Liver (tissue), 9 donors: ENCODE data around the gene CDH22. TPM values are rescaled to one million over a fixed set of nuclear protein-coding genes. Genes with fewer than 3 reads are reported as not detected.

Source experiments
- DNase-seq: peaks from one replicate; pipeline ENCODE4 v3.0.0-alpha.2; 2017; ENCODE audit warnings: low spot score
- H3K27ac ChIP-seq, 2 donors: one replicate each; pipeline ENCODE4 v1.7.0; 2013; ENCODE audit warnings: inconsistent platforms in 2 of 2, low read length in 2 of 2, control low read depth in 1 of 2, low read depth in 1 of 2, mild to moderate bottlenecking in 1 of 2
- H3K27me3 ChIP-seq, 4 donors: one replicate each; pipeline versions ENCODE4 v1.6.1 to v1.7.0; 2013; ENCODE audit warnings: low read length in 3 of 4, inconsistent platforms in 1 of 4, mild to moderate bottlenecking in 1 of 4, moderate library complexity in 1 of 4; ENCODE audit not compliant: control insufficient read depth in 4 of 4, insufficient read depth in 4 of 4
- H3K36me3 ChIP-seq, 4 donors: one replicate each; pipeline versions ENCODE4 v1.6.1 to v1.7.0; 2013; ENCODE audit warnings: low read length in 3 of 4, mild to moderate bottlenecking in 3 of 4, low read depth in 1 of 4, moderate library complexity in 1 of 4; ENCODE audit not compliant: control insufficient read depth in 4 of 4, insufficient read depth in 3 of 4
- H3K4me1 ChIP-seq, 4 donors: one replicate each; pipeline versions ENCODE4 v1.6.1 to v1.7.0; 2013; ENCODE audit warnings: low read length in 3 of 4, mild to moderate bottlenecking in 3 of 4, moderate library complexity in 1 of 4; ENCODE audit not compliant: control insufficient read depth in 4 of 4, insufficient read depth in 4 of 4
- H3K4me3 ChIP-seq, 3 donors: one replicate each; pipeline versions ENCODE4 v1.6.1 to v1.7.0; 2013; ENCODE audit warnings: low read length in 3 of 3, control low read depth in 1 of 3, low read depth in 1 of 3, mild to moderate bottlenecking in 1 of 3
- H3K9ac ChIP-seq, 2 donors: one replicate each; pipeline ENCODE4 v1.7.0; 2013; ENCODE audit warnings: low read length in 2 of 2, mild to moderate bottlenecking in 2 of 2, moderate library complexity in 2 of 2, control low read depth in 1 of 2, low read depth in 1 of 2
- H3K9me3 ChIP-seq, 4 donors: one replicate each; pipeline versions ENCODE4 v1.6.1 to v1.7.0; 2013; ENCODE audit warnings: low read length in 3 of 4; ENCODE audit not compliant: control insufficient read depth in 4 of 4
- CTCF ChIP-seq: fragments of 150-350 bp; IDR thresholded peaks from 2 replicates; pipeline ENCODE4 v1.5.1; 2017; ENCODE audit warnings: improper control_type of control experiment, low read depth, low read length; ENCODE audit not compliant: missing input control
- EGR1 ChIP-seq, 2 donors: IDR thresholded peaks; 2 replicates each; pipeline ENCODE4 v1.6.1; 2016 to 2018; ENCODE audit warnings: antibody characterized with exemption in 2 of 2, low read depth in 2 of 2
- FOXA1 ChIP-seq: IDR thresholded peaks from 2 replicates; pipeline ENCODE4 v1.6.1; 2016; ENCODE audit warnings: antibody characterized with exemption
- FOXA2 ChIP-seq: IDR thresholded peaks from 2 replicates; pipeline ENCODE4 v1.6.1; 2016; ENCODE audit warnings: antibody characterized with exemption
- GABPA ChIP-seq, 2 donors: IDR thresholded peaks in 1 of 2; conservative IDR thresholded peaks in 1 of 2; 2 replicates each; pipeline ENCODE4 v1.6.1; 2016; ENCODE audit warnings: antibody characterized with exemption in 2 of 2, mild to moderate bottlenecking in 1 of 2, moderate library complexity in 1 of 2
- HNF4A ChIP-seq, 2 donors: conservative IDR thresholded peaks; 2 replicates each; pipeline ENCODE4 v1.6.1; 2016; ENCODE audit warnings: antibody characterized with exemption in 2 of 2, mild to moderate bottlenecking in 2 of 2
- HNF4G ChIP-seq: IDR thresholded peaks from 2 replicates; pipeline ENCODE4 v1.6.1; 2016; ENCODE audit warnings: antibody characterized with exemption
- JUND ChIP-seq, 2 donors: IDR thresholded peaks; 2 replicates each; pipeline ENCODE4 v1.6.1; 2016; ENCODE audit warnings: antibody characterized with exemption in 2 of 2
- NR2F2 ChIP-seq: IDR thresholded peaks from 2 replicates; pipeline ENCODE4 v1.6.1; 2016; ENCODE audit warnings: antibody characterized with exemption
- REST ChIP-seq: IDR thresholded peaks from 2 replicates; pipeline ENCODE4 v1.6.1; 2016; ENCODE audit warnings: antibody characterized with exemption, mild to moderate bottlenecking
- RXRA ChIP-seq, 2 donors: IDR thresholded peaks; 2 replicates each; pipeline ENCODE4 v1.6.1; 2017 to 2018; ENCODE audit warnings: antibody characterized with exemption in 2 of 2, mild to moderate bottlenecking in 1 of 2
- YY1 ChIP-seq: IDR thresholded peaks from 2 replicates; pipeline ENCODE4 v1.6.1; 2016; ENCODE audit warnings: antibody characterized with exemption, mild to moderate bottlenecking
- WGBS: extraction: QIAGEN DNeasy Blood & Tissue Kit; methylation state at CpG from one replicate; pipeline ENCODE4 v1.1.7; 2013; 5-methylcytosine and 5-hydroxymethylcytosine counted together
- polyA plus RNA-seq, 2 donors: library from polyadenylated mRNA; stranded (reverse) in 1 of 2; unstranded in 1 of 2; fragments of 200-250 nt in 1 of 2; fragments of >200 nt in 1 of 2; fragmentation: Nextera tagmentation in 1 of 2; extraction: Ambion mirVana in 1 of 2; gene quantifications; one replicate each; pipeline versions ENCODE4 v1.2.1 to v1.2.3, GENCODE V29; 2013 to 2015
- total RNA-seq, 2 donors: library from RNA; depleted of rRNA; stranded (reverse); fragments of >200 nt; gene quantifications; one replicate each; pipeline ENCODE4 v1.2.3, GENCODE V29; 2014
- TF ChIP-seq, protein P1 (sequence below): IDR thresholded peaks from 2 replicates; pipeline ENCODE4 v1.6.1; 2016; ENCODE audit warnings: antibody characterized with exemption
- TF ChIP-seq, protein P2 (sequence below): IDR thresholded peaks from 2 replicates; pipeline ENCODE4 v1.6.1; 2016; ENCODE audit warnings: antibody characterized with exemption
- donor health status: healthy.
- donor health status: healthy.
- donor health status: healthy.
- donor health status: healthy.
- donor health status: healthy.

CDH22 gene
- total and polyA plus RNA-seq, 4 donors = 0.02 TPM; not detected in 3

- no peak overlapping the region for H3K9ac ChIP-seq
- no peaks in the 10 kb centered on the region for H3K9me3 ChIP-seq
- H3K27me3 ChIP-seq = peaks cover 0 to 11% (median 0%) of the 10 kb centered on the region in 4 donors
- no peaks in the 10 kb centered on the region for H3K36me3 ChIP-seq
- 54% methylated on average over 10 of the region's 10 CpGs for WGBS
- no peak overlapping the region for H3K4me3 ChIP-seq
- DNase-seq = no peak
- no peak for TF ChIP-seq GABPA (IDR thresholded peaks at IDR 0.05 in 1 of 2, conservative IDR thresholded peaks at IDR 0.05 in 1 of 2)
- TF ChIP-seq, protein P1, sequence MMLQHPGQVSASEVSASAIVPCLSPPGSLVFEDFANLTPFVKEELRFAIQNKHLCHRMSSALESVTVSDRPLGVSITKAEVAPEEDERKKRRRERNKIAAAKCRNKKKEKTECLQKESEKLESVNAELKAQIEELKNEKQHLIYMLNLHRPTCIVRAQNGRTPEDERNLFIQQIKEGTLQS = no peak
- no peak for TF ChIP-seq FOXA1
- TF ChIP-seq FOXA2 = no peak
- no peak for TF ChIP-seq RXRA (IDR thresholded peaks at IDR 0.05)
- no peak for TF ChIP-seq EGR1 (IDR thresholded peaks at IDR 0.05; ENCODE audit: low read depth in 2 of 2)
- no peak for TF ChIP-seq HNF4A (conservative IDR thresholded peaks at IDR 0.05)
- no peak overlapping the region for H3K27ac ChIP-seq
- H3K4me1 ChIP-seq = no peaks in the 10 kb centered on the region
Measured at GRCh38 chr20:46220455-46221207, 87.7 kb downstream of the CDH22 start.

DNA sequence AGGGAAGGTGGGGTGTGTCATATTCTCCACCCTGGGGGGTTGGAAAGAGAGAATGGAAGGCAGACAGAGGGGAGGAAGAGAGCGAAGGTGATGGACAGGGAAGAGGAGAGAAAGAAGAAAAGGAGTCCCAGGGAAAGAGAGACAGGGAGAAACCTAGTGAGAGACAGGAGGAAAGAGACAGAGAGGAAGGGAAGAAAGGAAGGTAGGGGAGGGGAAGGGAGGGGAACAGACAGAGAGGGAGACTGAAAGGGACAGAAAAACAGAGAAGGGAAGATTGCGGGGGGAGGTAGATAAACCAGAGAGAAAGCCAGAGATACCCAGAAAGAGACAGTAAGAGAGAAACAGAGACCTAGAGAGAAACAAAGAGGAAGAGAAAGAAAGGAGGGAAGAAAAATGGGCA is 88.4 kb downstream of the CDH22 start:
- no peak overlapping the region for H3K27ac ChIP-seq
- DNase-seq = no peak
- TF ChIP-seq, protein P2, sequence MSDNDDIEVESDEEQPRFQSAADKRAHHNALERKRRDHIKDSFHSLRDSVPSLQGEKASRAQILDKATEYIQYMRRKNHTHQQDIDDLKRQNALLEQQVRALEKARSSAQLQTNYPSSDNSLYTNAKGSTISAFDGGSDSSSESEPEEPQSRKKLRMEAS = no peak
- TF ChIP-seq NR2F2 (no peak), RXRA (IDR thresholded peaks at IDR 0.05) (no peak), FOXA2 (no peak), JUND (IDR thresholded peaks at IDR 0.05) (no peak), YY1 (no peak), HNF4G (no peak), GABPA (IDR thresholded peaks at IDR 0.05 in 1 of 2, conservative IDR thresholded peaks at IDR 0.05 in 1 of 2) (no peak), CTCF (no peak)
- H3K9me3 ChIP-seq = no peaks in the 10 kb centered on the region
- WGBS = 68% methylated on average over 2 of the region's 2 CpGs
- H3K4me3 ChIP-seq = no peak overlapping the region
- no peak overlapping the region for H3K9ac ChIP-seq
- H3K4me1 ChIP-seq = no peaks in the 10 kb centered on the region
- peaks cover 0 to 11% (median 0%) of the 10 kb centered on the region in 4 donors for H3K27me3 ChIP-seq
- no peaks in the 10 kb centered on the region for H3K36me3 ChIP-seq

- H3K27ac ChIP-seq = no peak overlapping the region
- TF ChIP-seq, protein P1 = no peak
- no peak for TF ChIP-seq FOXA1
- TF ChIP-seq CTCF = no peak
- no peak for TF ChIP-seq REST
Measured at GRCh38 chr20:46219190-46219589, 89.1 kb downstream of the CDH22 start.

More at GRCh38 chr20:46219190-46219589, 89.1 kb downstream of the CDH22 start:
- no peaks in the 10 kb centered on the region for H3K36me3 ChIP-seq
- DNase-seq = no peak
- H3K9ac ChIP-seq = no peak overlapping the region
- H3K4me3 ChIP-seq = no peak overlapping the region
- no peaks in the 10 kb centered on the region for H3K4me1 ChIP-seq
- 89% methylated on average over 4 of the region's 4 CpGs for WGBS
- no peaks in the 10 kb centered on the region for H3K9me3 ChIP-seq
- H3K27me3 ChIP-seq = peaks cover 0 to 9% (median 0%) of the 10 kb centered on the region in 4 donors
